Nephron (organoid): ENCODE data around the gene FLOT1.
A peak's percentile ranks its signal among the peaks of the same experiment; 100 is the strongest.

ENCODE experiments used
- H3K27ac Mint-ChIP-seq, 3 experiments: 2 replicates each; pipeline ENCODE4 v1.8.0; 2020; ENCODE audit warnings: mixed read lengths in 3 of 3, mild to moderate bottlenecking in 2 of 3, moderate library complexity in 1 of 3
- H3K27me3 Mint-ChIP-seq: 2 replicates; pipeline ENCODE4 v1.8.0; 2021; ENCODE audit warnings: low read depth, mild to moderate bottlenecking, moderate library complexity, mixed read lengths
- H3K36me3 Mint-ChIP-seq: 2 replicates; pipeline ENCODE4 v1.8.0; 2020; ENCODE audit warnings: low read depth, mixed read lengths
- H3K4me1 Mint-ChIP-seq: 2 replicates; pipeline ENCODE4 v1.8.0; 2020; ENCODE audit warnings: mixed read lengths
- H3K4me3 Mint-ChIP-seq, 3 experiments: 2 replicates each; pipeline ENCODE4 v1.8.0; 2020; ENCODE audit warnings: mild to moderate bottlenecking in 3 of 3, mixed read lengths in 3 of 3, moderate library complexity in 2 of 3
- H3K9me3 Mint-ChIP-seq: 2 replicates; pipeline ENCODE4 v1.8.0; 2020; ENCODE audit warnings: mixed read lengths
- TF ChIP-seq, protein P1 (sequence below), 3 experiments: fragments of 200-600 bp; sonication (generic); IDR thresholded peaks; one replicate each; pipeline ENCODE4 v1.5.0; 2021; ENCODE audit warnings: antibody characterized with exemption in 3 of 3; ENCODE audit not compliant: unreplicated experiment in 3 of 3

Gene FLOT1

DNA sequence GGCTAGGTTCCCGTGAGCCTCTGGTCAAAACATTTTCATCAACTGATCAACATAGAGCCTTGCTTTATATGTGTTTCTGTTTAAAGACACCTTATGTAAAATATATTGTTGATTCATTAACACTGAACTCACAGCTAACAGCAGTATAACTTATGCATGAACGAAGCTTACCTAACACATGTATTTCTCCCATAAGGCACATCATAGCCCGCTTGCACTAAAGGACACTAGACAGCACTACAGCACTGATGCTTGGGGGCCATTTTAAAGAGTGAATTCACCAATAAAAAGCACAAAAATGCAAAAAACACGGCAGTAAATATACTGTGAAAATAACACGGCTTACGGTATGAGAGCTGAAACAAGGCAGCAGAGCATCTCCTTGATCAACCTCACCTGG is 4.0 kb downstream of the FLOT1 start:
- H3K9me3 Mint-ChIP-seq: no peaks in the 10 kb centered on the region
- H3K4me1 Mint-ChIP-seq: peaks cover 16% of the 10 kb centered on the region
- H3K27me3 Mint-ChIP-seq: no peaks in the 10 kb centered on the region
- peaks cover 63% of the 10 kb centered on the region for H3K36me3 Mint-ChIP-seq
- TF ChIP-seq, protein P1, sequence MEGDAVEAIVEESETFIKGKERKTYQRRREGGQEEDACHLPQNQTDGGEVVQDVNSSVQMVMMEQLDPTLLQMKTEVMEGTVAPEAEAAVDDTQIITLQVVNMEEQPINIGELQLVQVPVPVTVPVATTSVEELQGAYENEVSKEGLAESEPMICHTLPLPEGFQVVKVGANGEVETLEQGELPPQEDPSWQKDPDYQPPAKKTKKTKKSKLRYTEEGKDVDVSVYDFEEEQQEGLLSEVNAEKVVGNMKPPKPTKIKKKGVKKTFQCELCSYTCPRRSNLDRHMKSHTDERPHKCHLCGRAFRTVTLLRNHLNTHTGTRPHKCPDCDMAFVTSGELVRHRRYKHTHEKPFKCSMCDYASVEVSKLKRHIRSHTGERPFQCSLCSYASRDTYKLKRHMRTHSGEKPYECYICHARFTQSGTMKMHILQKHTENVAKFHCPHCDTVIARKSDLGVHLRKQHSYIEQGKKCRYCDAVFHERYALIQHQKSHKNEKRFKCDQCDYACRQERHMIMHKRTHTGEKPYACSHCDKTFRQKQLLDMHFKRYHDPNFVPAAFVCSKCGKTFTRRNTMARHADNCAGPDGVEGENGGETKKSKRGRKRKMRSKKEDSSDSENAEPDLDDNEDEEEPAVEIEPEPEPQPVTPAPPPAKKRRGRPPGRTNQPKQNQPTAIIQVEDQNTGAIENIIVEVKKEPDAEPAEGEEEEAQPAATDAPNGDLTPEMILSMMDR (IDR thresholded peaks at IDR 0.05; ENCODE audit: unreplicated experiment in 3 of 3): no peak
- H3K27ac Mint-ChIP-seq: peak overlapping the region in 2 of 3 experiments; percentile 61 to 79
- peak overlapping the region; percentile 46 to 77 (median 47) for H3K4me3 Mint-ChIP-seq

- no peaks in the 10 kb centered on the region for H3K9me3 Mint-ChIP-seq
- H3K36me3 Mint-ChIP-seq: peaks cover 68% of the 10 kb centered on the region
- H3K4me1 Mint-ChIP-seq: no peaks in the 10 kb centered on the region
- TF ChIP-seq, protein P1 (IDR thresholded peaks at IDR 0.05; ENCODE audit: unreplicated experiment in 3 of 3): no peak
- H3K27ac Mint-ChIP-seq: peak overlapping the region in 2 of 3 experiments; percentile 35 to 75
- H3K27me3 Mint-ChIP-seq: no peaks in the 10 kb centered on the region
- H3K4me3 Mint-ChIP-seq: peak overlapping the region in 1 of 3 experiments; percentile 51
These were observed 6.7 kb downstream of the FLOT1 start for GRCh38 chr6:30735668-30736314.

DNA sequence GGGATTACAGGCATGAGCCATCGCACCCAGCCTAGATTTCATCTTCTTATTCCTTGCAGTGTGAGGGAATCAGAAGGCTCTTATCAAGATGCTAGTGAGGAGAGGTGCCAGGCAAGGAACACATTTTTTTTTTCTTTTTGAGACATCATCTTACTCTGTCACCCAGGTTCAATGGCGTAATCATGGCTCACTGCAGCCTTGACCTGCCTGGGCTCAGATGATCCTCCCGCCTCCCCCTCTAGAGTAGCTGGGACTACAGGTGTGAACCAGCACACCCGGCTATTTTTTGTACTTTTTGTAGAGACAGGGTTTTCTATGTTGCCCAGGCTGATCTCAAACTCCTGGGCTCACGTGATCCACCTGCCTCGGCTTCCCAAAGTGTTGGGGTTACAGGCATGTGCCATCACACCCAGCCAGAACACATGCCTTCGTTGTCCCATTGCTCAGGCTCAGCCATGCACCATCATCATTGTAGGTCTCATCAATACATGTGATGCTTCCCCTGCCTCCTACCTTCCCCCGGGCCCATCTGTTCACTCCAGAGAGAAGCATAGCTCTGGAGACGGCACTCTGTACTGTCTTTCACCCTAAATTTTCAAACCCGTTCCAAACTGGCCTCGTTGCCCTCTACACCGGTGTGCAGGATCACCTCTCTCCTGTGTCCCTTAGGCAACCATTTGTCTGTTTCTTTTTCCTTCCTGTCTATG is 10.1 kb downstream of the FLOT1 start:
- Mint-ChIP-seq H3K27ac (no peak overlapping the region), H3K9me3 (no peaks in the 10 kb centered on the region), H3K27me3 (no peaks in the 10 kb centered on the region), H3K36me3 (peaks cover 60% of the 10 kb centered on the region), H3K4me1 (no peaks in the 10 kb centered on the region), H3K4me3 (no peak overlapping the region)
- TF ChIP-seq, protein P1 (IDR thresholded peaks at IDR 0.05; ENCODE audit: unreplicated experiment in 3 of 3): no peak

DNA sequence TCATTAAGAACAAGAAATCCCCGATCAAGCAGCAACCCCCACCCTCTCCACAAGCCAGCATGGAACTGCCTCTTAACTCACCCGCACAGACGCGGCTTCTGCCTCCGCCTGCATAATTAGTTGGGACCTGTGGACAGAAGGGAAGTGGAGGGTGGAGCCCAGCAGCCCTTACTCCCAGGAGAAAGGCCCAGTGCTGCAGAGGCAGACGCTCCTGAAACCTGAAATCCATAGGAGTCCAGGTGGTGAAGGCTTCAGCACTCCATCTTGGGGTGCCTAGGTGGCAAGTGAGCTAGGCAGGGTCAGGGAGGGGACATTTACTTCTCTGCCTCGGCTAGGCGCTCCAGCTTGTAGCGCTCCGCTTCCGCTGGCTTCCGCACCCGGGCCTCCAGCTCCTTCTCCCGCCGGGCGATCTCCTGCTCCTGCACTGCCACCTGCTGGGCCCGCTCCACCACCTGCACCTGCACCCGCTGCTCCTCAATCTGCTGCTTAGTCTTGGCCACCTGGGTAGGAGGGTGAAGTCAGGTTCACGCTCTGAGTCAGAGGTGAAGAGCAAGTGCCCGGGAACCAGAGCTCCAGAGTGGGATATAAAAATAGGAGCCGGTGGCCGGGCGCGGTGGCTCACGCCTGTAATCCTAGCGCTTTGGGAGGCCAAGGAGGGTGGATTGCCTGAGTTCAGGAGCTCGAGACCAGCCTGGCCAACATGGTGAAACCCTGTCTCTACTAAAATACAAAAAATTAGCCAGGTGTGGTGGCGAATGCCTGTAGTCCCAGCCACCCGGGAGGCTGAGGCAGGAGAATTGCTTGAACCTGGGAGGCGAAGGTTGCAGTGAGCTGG is 11.7 kb downstream of the FLOT1 start:
- H3K4me1 Mint-ChIP-seq: peaks cover 5% of the 10 kb centered on the region
- TF ChIP-seq, protein P1 (IDR thresholded peaks at IDR 0.05; ENCODE audit: unreplicated experiment in 3 of 3): peak; percentile 50 to 70 (median 58)
- H3K27me3 Mint-ChIP-seq: no peaks in the 10 kb centered on the region
- H3K27ac Mint-ChIP-seq: no peak overlapping the region
- H3K9me3 Mint-ChIP-seq: no peaks in the 10 kb centered on the region
- H3K4me3 Mint-ChIP-seq: no peak overlapping the region
- peaks cover 51% of the 10 kb centered on the region for H3K36me3 Mint-ChIP-seq

DNA sequence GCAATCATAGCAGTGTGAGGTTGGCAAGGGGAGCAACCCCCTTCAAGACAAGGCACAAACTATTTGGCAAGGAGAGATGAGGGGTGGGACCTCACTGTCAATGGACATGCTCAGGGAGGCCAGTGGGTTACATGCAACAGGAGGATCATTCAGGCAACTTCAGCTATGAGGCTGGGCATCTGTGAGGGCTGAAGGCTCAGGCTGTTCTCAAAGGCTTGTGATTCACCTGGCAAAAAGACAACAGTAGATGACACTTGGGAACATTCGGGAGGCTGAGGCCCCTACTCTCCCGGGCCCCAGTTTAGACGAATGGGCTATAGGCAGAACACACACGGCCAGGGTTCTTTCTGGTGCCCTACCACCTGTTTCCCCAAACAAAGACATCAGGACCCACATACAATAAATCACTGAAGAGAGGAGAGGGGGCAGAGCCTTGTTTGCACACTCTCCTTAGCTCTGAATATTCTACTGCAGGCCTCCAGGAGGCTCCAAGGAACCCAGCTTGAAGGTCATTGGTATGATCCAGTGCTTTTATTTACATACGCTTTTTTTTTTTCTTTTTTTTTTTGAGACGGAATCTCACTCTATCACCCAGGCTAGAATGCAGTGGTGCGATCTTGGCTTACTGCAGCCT is 14.4 kb downstream of the FLOT1 start:
- Mint-ChIP-seq H3K4me3 (no peak overlapping the region), H3K36me3 (peaks cover 64% of the 10 kb centered on the region), H3K27ac (peak overlapping the region; percentile 40 to 72 (median 44)), H3K9me3 (no peaks in the 10 kb centered on the region), H3K4me1 (peaks cover 28% of the 10 kb centered on the region), H3K27me3 (no peaks in the 10 kb centered on the region)
- TF ChIP-seq, protein P1 (IDR thresholded peaks at IDR 0.05; ENCODE audit: unreplicated experiment in 3 of 3): peak in 2 of 3 experiments; percentile 8 to 27
